Brain microvascular endothelial cell (primary cell): ENCODE data around the gene POP7.

Experiments
- DNase-seq: peaks from one replicate; pipeline ENCODE4 v3.0.0-alpha.2; 2020
- H3K27ac ChIP-seq: fragments of 250-450 bp; sonication (Bioruptor Pico); 2 replicates; pipeline ENCODE4 v1.5.1; 2020; ENCODE audit warnings: mild to moderate bottlenecking, moderate library complexity
- H3K27me3 ChIP-seq: fragments of 250-450 bp; sonication (Bioruptor Pico); replicated peaks from 2 replicates; pipeline ENCODE4 v1.5.1; 2020; ENCODE audit warnings: mild to moderate bottlenecking
- H3K36me3 ChIP-seq: fragments of 250-450 bp; sonication (Bioruptor Pico); replicated peaks from 2 replicates; pipeline ENCODE4 v1.5.1; 2020; ENCODE audit warnings: mild to moderate bottlenecking
- H3K4me3 ChIP-seq: 2 replicates; pipeline ENCODE4 v1.5.1; 2011; ENCODE audit warnings: low read depth, mild to moderate bottlenecking, control low read depth, low read length, moderate library complexity
- CTCF ChIP-seq: IDR thresholded peaks from 2 replicates; pipeline ENCODE4 v1.5.1; 2011; ENCODE audit warnings: low read depth, mild to moderate bottlenecking, moderate library complexity, low read length, control low read depth, inconsistent platforms; ENCODE audit errors: missing control alignments
- in situ Hi-C: cut with HindIII; loops from 2 replicates; pipeline ENCODE4 v1.10.0; 2017; ENCODE audit warnings: low sequenced_read_pairs, low pct_ligation_motif_present

POP7 gene

GRCh38 chr7:100726996-100727761, 21.3 kb downstream of the POP7 start:
- DNase-seq = peak; percentile 26
- no peak for TF ChIP-seq CTCF
- Histone ChIP-seq H3K4me3 (no peak overlapping the region), H3K36me3 (no peaks in the 10 kb centered on the region), H3K27ac (no peak overlapping the region), H3K27me3 (peaks cover 5% of the 10 kb centered on the region)
- in situ Hi-C loops = no loop called here

DNA sequence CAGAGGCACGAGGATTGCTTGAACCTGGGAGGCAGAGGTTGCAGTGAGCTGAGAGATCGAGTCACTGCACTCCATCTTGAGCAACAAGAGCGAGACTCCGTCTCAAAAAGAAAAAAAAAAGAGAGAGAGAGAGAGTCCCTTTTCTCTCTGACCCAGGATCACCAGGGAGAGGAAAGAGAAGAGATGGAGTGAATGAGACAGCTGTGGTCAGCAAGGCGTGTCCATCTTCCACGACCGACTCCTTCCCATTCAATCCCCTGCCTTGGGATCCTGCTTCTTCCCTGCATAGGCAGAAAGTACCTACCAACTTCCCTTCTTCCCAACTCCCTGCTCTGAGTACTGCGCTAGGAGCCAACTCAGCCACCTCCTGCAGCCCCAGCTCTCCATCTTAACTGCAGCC, 22.3 kb downstream of the POP7 start:
- in situ Hi-C loops = no loop called here
- peaks cover 2% of the 10 kb centered on the region for H3K27me3 ChIP-seq

DNA sequence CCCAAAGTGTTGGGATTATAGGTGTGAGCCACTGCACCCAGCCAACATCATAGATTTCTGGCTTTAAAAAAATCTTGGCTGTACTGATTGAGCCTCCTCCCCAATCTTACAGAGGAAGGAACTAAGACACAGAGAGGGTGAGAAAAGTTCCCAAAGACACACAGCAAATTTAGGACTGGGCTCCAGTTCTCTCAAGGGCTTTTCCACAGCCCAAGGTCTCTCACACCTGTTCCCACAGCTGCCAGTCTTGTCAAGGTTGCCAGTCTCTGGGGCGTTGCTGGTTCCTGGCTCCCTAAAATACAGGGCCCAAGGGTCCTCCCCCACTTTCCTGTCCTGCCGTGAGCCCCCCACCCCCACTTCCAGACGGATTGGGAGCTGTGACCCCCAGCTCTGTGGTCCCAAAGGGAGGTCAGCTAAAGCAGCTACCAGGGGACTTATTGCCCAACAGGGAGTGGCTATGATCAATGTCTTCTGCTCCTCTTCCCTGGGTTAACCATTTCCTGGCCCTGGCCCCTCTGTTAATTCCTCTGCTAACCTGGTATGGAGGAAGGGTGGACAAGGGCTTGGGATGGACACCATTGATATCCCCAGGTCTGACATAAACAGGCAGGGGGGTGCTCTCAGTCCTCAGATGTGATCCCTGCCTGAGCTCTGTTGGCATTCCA, 24.3 kb downstream of the POP7 start:
- TF ChIP-seq CTCF = no peak

More for the DNA sequence above, 22.3 kb downstream of the POP7 start:
- Histone ChIP-seq H3K27ac (no peak overlapping the region), H3K4me3 (no peak overlapping the region), H3K36me3 (no peaks in the 10 kb centered on the region)
- DNase-seq = no peak
- TF ChIP-seq CTCF = no peak

GRCh38 chr7:100731937-100732636, 26.2 kb downstream of the POP7 start:
- in situ Hi-C loops = no loop called here
- H3K36me3 ChIP-seq = no peaks in the 10 kb centered on the region
- H3K27me3 ChIP-seq = no peaks in the 10 kb centered on the region
- no peak for TF ChIP-seq CTCF
- DNase-seq = no peak
- H3K4me3 ChIP-seq = no peak overlapping the region
- H3K27ac ChIP-seq = no peak overlapping the region

More for the DNA sequence above, 24.3 kb downstream of the POP7 start:
- H3K36me3 ChIP-seq = no peaks in the 10 kb centered on the region
- in situ Hi-C loops = no loop called here
- DNase-seq = no peak
- H3K27me3 ChIP-seq = no peaks in the 10 kb centered on the region
- H3K4me3 ChIP-seq = no peak overlapping the region
- no peak overlapping the region for H3K27ac ChIP-seq

DNA sequence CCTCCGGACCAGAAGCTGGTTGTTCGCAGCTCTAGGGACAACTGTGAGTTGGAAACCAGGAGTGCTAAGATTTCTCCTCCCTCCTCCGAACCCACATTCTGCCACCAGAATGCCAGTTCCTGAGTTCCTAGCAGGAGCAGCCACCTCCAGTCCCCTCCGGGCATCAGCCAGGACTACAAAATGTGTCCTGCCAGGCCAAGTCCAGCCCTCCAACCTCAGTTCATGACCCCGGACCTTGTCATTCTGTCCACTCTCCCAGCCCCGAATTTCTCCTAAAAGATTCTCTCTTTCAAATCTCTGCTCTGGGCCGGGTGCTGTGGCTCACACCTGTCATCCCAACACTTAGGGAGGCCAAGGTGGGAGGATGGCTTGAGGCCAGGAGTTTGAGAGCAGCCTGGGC, 29.8 kb downstream of the POP7 start:
- DNase-seq = no peak
- Histone ChIP-seq H3K27me3 (no peaks in the 10 kb centered on the region), H3K4me3 (no peak overlapping the region), H3K27ac (no peak overlapping the region), H3K36me3 (no peaks in the 10 kb centered on the region)
- TF ChIP-seq CTCF = no peak
- in situ Hi-C loops = no loop called here
